ENCODE results near the gene TUBB6. TPM values are rescaled to one million over a fixed set of nuclear protein-coding genes. Genes with fewer than 3 reads are reported as not detected.

TUBB6 gene
- total and polyA plus RNA-seq, 2 donors (not counting 1 experiment from before 2014, with no cell fraction given), result 30.4 to 58.7 TPM

DNA sequence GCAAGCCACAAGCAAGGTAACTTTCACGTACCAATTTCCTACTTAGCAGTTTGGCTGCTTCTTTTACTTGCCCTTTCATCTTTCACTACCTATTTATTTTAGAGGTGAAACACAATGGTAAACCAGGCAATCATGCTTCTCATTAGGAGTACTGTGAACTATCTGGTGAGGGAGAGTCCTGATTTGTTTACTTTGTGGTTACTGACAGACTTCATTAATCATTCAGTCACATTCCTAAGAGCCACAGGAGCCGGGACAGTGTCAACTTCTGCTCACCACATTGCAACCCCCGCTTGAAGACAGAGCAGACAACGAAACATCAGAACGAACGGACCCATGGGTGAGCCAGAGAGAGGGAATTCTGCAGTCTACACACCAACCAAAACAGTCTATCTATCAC lies 28.8 kb downstream of the TUBB6 start:
- H4K20me1 ChIP-seq (ENCODE audit: control insufficient read depth, insufficient read depth, low read length, poor library complexity, severe bottlenecking), result no peaks in the 10 kb centered on the region
- no peak overlapping the region for H2AFZ ChIP-seq (ENCODE audit: insufficient read depth, low read depth, low read length, poor library complexity, severe bottlenecking)
- CTCF ChIA-PET, result interaction anchor here (0.6 kb wide), 1 partner anchor 45 kb away, joined by 3 read pairs; no protein-coding TSS in a partner anchor
- no peak overlapping the region for H3K4me3 ChIP-seq (ENCODE audit: control extremely low read depth in 1 of 5, extremely low read depth in 1 of 5, insufficient read depth in 1 of 5, low read depth in 2 of 5, low read length in 4 of 5)
- no peak overlapping the region for H3K4me3 Mint-ChIP-seq
- no peaks in the 10 kb centered on the region for H3K27me3 ChIP-seq (replicated peaks in 1 of 4; ENCODE audit: control extremely low read depth in 1 of 4, control insufficient read depth in 3 of 4, insufficient read depth in 4 of 4, low read length in 3 of 4)
- H3K4me2 ChIP-seq (replicated peaks; ENCODE audit: low read depth, low read length, poor library complexity, severe bottlenecking), result no peak overlapping the region
- POLR2A ChIA-PET, result no interaction called here
- TF ChIP-seq CTCF (IDR thresholded peaks at IDR 0.05) (no peak), EZH2 (IDR thresholded peaks at IDR 0.05; ENCODE audit: borderline replicate concordance, insufficient read depth, low read depth, low read length, poor library complexity, severe bottlenecking) (no peak)
- peaks cover 3% of the 10 kb centered on the region for H3K79me2 ChIP-seq (ENCODE audit: control insufficient read depth, insufficient read depth, low read length)
- DNase-seq (no peak), ATAC-seq (ENCODE audit: low read depth) (no peak)
- no peak overlapping the region for H3K27ac ChIP-seq (ENCODE audit: low read length in 2 of 2)
- H3K27me3 Mint-ChIP-seq, result no peaks in the 10 kb centered on the region
- 89% methylated on average over 4 of the region's 6 CpGs for WGBS (ENCODE audit: insufficient coverage)
- no peak overlapping the region for H3K27ac Mint-ChIP-seq
- no peaks in the 10 kb centered on the region for H3K4me1 ChIP-seq (ENCODE audit: control insufficient read depth in 2 of 2, insufficient read depth in 2 of 2, low read length in 2 of 2)
- H3K36me3 ChIP-seq (replicated peaks in 1 of 2; ENCODE audit: control extremely low read depth in 1 of 2, control insufficient read depth in 1 of 2, extremely low read depth in 1 of 2, insufficient read depth in 2 of 2, low read length in 1 of 2), result peaks cover 2 to 36% of the 10 kb centered on the region in 2 experiments
- no peak overlapping the region for H3K9ac ChIP-seq (ENCODE audit: low read length)
- H3K9me3 Mint-ChIP-seq (ENCODE audit: insufficient read depth), result no peaks in the 10 kb centered on the region
- no peaks in the 10 kb centered on the region for H3K9me3 ChIP-seq (ENCODE audit: control extremely low read depth in 1 of 3, control insufficient read depth in 2 of 3, insufficient read depth in 1 of 3, low read length in 2 of 3)
- no peaks in the 10 kb centered on the region for H3K4me1 Mint-ChIP-seq
- intact Hi-C loops (cut with micrococcal nuclease), result no loop called here

DNA sequence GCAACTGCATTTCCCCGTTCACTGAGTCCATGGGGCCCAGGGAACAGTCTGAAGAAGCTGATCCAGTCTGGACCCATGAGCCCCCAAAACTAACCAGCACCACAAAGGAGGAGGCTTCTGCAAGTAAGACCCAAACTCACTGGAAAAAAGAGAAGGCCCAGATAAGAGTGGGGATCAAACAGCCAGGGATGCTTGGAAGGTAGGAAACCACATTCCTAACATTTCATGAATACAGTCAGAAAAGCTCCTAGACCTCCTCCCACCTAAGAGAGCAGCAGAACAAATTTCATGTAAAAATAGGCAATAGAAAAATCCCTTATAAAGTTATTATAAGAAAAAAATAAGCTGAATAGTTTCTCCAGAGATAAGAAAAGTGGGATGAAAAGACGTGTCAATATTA lies 30.3 kb downstream of the TUBB6 start:
- Histone ChIP-seq H3K79me2 (ENCODE audit: control insufficient read depth, insufficient read depth, low read length) (peaks cover 3% of the 10 kb centered on the region), H2AFZ (ENCODE audit: insufficient read depth, low read depth, low read length, poor library complexity, severe bottlenecking) (no peak overlapping the region), H3K9ac (ENCODE audit: low read length) (no peak overlapping the region), H3K4me3 (ENCODE audit: control extremely low read depth in 1 of 5, extremely low read depth in 1 of 5, insufficient read depth in 1 of 5, low read depth in 2 of 5, low read length in 4 of 5) (no peak overlapping the region), H3K36me3 (replicated peaks in 1 of 2; ENCODE audit: control extremely low read depth in 1 of 2, control insufficient read depth in 1 of 2, extremely low read depth in 1 of 2, insufficient read depth in 2 of 2, low read length in 1 of 2) (peaks cover 4 to 50% of the 10 kb centered on the region in 2 experiments), H3K4me1 (ENCODE audit: control insufficient read depth in 2 of 2, insufficient read depth in 2 of 2, low read length in 2 of 2) (no peaks in the 10 kb centered on the region), H3K9me3 (ENCODE audit: control extremely low read depth in 1 of 3, control insufficient read depth in 2 of 3, insufficient read depth in 1 of 3, low read length in 2 of 3) (no peaks in the 10 kb centered on the region), H3K27me3 (replicated peaks in 1 of 4; ENCODE audit: control extremely low read depth in 1 of 4, control insufficient read depth in 3 of 4, insufficient read depth in 4 of 4, low read length in 3 of 4) (no peaks in the 10 kb centered on the region), H3K4me2 (replicated peaks; ENCODE audit: low read depth, low read length, poor library complexity, severe bottlenecking) (no peak overlapping the region), H3K27ac (ENCODE audit: low read length in 2 of 2) (no peak overlapping the region), H4K20me1 (ENCODE audit: control insufficient read depth, insufficient read depth, low read length, poor library complexity, severe bottlenecking) (no peaks in the 10 kb centered on the region)
- Mint-ChIP-seq H3K4me1 (no peaks in the 10 kb centered on the region), H3K4me3 (no peak overlapping the region), H3K9me3 (ENCODE audit: insufficient read depth) (no peaks in the 10 kb centered on the region), H3K27me3 (no peaks in the 10 kb centered on the region), H3K27ac (no peak overlapping the region)
- POLR2A ChIA-PET, result no interaction called here
- CTCF ChIA-PET, result interaction anchor here (1.7 kb wide), 1 partner anchor 10 kb away, joined by 7 read pairs; no protein-coding TSS in a partner anchor
- ATAC-seq (ENCODE audit: low read depth), result no peak
- WGBS (ENCODE audit: insufficient coverage), result 100% methylated on average over 1 of the region's 2 CpGs
- DNase-seq, result no peak
- intact Hi-C loops (cut with micrococcal nuclease), result no loop called here
- TF ChIP-seq EZH2 (IDR thresholded peaks at IDR 0.05; ENCODE audit: borderline replicate concordance, insufficient read depth, low read depth, low read length, poor library complexity, severe bottlenecking), result no peak
- no peak for TF ChIP-seq CTCF (IDR thresholded peaks at IDR 0.05)
